Skeletal muscle cell (primary cell): Measurements from ENCODE around the gene CD80.

Source experiments
- DNase-seq: peaks from one replicate; pipeline ENCODE4 v3.0.0-alpha.2; 2010; ENCODE audit warnings: low read depth
- H3K4me3 ChIP-seq: 2 replicates; pipeline ENCODE4 v1.5.1; 2011; ENCODE audit warnings: low read depth, mild to moderate bottlenecking, control low read depth, low read length, moderate library complexity

The CD80 gene

DNA sequence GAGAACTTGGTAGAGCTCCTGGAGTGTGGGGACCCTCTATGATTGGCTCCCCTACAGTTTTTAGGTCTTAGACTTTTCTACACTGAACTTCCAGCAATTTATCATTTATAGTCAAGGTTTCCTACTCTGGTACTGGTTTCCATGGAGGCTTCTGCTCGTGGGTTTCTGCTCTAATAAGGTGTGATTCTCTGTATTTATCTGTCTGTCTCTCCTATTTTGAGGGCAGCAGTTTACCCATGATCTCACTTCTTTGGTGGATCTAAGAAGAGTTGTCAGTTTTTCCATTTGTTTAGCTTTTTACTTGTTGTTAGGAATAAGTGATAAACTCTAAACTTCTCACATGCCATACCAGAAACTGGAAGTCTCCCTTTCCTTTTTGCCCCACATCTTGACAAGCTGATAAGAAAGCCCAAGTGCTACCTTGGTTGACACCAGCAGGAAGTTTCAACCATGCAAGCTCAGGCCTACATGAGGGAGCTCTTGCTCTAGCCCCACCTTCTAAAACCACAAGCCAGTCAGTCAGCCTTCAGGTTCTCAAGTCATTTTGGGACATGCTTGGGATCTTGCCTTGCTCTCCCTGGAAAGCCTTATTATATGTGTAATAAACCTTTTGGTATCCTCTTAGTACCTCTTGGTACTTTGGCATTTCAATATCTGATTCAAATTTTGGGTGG lies 51.1 kb downstream of the CD80 start:
- no peak for DNase-seq
- no peak overlapping the region for H3K4me3 ChIP-seq

DNA sequence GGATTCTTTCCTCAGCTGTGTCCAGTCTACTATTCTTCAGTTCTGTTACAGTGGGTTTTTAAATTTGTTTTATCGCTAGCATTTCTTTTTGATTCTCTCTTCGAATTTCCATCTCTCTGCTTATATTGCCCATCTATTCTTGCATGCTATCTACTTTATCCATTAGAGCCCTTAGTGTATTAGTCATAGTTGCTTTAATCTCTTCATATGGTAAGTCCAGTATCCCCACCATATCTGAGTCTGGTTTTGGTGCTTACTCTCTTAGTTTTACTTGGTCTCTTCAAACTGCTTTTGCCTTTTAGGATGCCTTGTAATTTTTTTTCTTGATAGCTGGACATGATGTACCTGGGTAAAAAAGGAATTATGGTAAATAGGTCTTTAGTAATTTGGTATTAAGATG lies 52.0 kb downstream of the CD80 start:
- no peak for DNase-seq
- no peak overlapping the region for H3K4me3 ChIP-seq

DNA sequence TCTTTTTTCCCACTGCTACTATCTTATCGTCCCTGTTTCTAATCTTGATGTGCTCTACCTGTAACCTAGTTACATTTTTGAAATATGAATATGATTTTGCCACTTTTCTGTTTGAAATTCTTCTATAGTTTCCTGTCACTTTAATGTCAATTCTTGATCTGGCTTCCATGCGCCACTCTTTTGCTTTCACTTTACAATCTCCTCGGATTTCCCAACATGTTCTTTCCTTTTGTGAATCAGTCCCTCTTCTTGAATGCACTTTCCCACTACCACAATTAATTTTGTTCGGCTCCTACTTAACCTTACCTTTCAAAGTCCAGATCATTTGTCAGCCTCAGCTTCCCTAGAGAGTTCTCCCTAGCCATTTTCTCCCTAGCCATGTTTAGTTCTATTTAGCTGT lies 52.8 kb downstream of the CD80 start:
- DNase-seq = no peak

DNA sequence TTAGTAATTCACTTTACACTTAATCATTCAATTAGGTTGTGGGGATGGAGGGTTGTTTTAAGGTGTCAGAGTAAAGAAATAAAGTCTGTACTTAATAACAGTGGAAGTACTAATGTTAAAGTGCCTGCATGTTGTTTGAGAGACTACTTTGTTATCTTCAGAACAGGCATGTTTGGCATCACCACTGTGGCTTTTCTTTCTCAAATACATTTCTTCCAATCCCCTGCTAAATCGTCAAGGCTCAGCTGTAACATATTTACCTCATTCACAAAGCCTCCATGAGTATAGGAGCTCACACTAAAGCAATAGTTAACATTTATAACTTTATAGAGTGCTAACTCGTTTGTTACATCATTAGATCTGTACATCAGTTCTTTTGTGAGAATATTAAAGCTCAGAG lies 58.5 kb downstream of the CD80 start:
- no peak overlapping the region for H3K4me3 ChIP-seq
- no peak for DNase-seq

More for the DNA sequence above, 52.8 kb downstream of the CD80 start:
- no peak overlapping the region for H3K4me3 ChIP-seq

DNA sequence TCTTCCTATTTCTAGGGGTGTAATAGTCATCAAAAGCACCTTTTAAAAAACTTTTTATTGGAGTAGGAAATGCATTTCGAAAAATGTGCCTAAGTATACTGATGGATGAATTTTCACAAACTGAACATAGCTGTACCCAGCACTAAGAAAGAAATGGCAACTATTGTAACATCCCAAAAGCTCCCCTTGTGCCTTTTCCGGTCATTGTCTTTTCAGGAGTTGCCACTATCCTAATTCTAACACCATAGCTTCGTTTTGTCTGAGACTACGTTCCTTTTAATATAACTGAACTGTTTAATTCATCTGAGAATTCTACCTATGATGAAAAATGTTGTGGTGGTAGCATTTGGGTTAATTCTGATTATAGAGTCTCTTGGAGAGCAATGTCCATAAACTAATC lies 59.1 kb downstream of the CD80 start:
- no peak overlapping the region for H3K4me3 ChIP-seq
- DNase-seq = no peak

DNA sequence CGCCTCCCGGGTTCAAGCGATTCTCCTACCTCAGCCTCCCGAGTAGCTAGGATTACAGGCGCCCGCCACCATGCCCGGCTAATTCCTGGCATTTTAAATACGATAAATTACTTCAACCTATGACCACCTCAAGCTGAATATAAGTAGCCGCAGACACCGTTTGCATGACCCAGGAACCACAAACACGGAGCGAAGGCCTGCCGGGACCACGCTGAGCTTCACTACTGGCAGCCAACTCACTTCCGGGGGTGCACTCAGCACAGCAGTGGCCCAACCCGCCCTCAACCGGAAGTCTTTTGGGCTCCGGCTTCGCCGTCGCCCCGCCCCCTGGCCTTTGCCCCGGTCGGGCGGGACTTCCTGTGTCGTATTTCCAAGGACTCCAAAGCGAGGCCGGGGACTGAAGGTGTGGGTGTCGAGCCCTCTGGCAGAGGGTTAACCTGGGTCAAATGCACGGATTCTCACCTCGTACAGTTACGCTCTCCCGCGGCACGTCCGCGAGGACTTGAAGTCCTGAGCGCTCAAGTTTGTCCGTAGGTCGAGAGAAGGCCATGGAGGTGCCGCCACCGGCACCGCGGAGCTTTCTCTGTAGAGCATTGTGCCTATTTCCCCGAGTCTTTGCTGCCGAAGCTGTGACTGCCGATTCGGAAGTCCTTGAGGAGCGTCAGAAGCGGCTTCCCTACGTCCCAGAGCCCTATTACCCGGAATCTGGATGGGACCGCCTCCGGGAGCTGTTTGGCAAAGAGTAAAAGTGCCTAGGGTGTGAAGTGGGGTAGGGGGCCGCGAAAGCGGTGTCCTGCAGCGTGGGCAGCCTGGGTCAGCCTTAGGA lies 61.0 kb downstream of the CD80 start, which contains the start of gene TIMMDC1:
Gene TIMMDC1 (plus strand): TSS at position 362 of the 826 bp plus-strand sequence. CDS start 187 bp downstream, at position 549.
- H3K4me3 ChIP-seq = peak within 1 kb of the TSS; percentile 99
- DNase-seq = peak; percentile 84

DNA sequence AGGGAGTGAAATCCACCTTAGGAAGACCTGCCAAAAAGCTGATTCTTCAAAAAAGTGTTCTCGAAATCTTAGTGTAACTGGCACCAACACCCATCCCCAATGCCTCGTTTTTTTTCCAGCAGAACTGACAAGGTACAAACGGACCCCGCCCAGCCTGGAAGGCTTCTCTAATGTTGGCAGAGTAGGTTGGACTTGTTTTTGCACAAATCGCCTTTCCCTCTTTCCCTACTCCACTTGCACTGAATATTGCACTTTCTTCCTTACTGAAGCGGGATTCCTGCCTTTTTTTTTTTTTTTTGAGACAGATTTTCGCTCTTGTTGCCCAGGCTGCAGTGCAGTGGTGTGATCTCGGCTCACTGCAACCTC lies 61.6 kb downstream of the CD80 start:
- DNase-seq = no peak
- H3K4me3 ChIP-seq = peak overlapping the region; percentile 99

DNA sequence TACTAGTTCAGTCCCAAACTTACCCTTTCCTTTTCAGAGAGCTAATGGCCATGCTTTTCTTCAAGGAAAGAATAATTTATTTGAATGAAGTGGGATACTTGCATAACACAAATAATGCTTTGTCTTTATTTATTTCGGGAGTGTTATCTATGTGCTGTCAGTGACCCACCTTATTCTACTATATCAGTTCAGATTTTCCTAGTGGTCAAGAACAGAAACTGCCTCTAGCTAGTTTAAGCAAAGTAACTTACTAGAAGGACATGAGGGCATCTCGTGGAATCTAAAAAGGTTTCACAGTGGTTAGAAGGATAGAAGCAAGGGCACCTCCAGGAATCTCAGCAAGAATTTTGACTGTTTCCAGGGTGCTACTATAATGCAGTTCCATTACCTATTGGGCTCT lies 64.8 kb downstream of the CD80 start:
- DNase-seq = no peak
- H3K4me3 ChIP-seq = no peak overlapping the region

DNA sequence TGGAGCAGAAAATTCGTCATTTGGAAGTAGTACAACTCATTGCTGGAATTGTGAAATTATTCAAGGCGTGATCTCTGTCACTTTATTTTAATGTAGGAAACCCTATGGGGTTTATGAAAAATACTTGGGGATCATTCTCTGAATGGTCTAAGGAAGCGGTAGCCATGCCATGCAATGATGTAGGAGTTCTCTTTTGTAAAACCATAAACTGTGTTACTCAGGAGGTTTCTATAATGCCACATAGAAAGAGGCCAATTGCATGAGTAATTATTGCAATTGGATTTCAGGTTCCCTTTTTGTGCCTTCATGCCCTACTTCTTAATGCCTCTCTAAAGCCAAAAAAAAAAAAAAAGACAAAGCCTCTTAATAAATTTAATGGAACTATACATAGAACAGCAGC lies 66.6 kb downstream of the CD80 start:
- H3K4me3 ChIP-seq = no peak overlapping the region
- DNase-seq = no peak

DNA sequence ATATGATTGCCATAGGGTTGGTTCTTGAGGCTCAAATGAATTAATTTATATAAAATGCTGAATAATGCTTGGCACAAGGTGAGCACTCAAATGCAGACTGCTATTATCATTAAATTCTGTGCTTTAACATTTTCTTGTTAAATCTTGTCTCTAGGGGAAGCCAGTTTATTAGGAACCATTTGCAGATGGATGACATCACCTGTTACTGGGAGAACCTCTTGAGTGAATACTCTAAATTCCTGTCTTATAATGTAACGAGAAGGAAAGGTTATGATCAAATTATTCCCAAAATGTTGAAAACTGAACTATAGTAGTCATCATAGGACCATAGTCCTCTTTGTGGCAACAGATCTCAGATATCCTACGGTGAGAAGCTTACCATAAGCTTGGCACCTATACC lies 67.3 kb downstream of the CD80 start:
- DNase-seq = no peak
- H3K4me3 ChIP-seq = no peak overlapping the region

DNA sequence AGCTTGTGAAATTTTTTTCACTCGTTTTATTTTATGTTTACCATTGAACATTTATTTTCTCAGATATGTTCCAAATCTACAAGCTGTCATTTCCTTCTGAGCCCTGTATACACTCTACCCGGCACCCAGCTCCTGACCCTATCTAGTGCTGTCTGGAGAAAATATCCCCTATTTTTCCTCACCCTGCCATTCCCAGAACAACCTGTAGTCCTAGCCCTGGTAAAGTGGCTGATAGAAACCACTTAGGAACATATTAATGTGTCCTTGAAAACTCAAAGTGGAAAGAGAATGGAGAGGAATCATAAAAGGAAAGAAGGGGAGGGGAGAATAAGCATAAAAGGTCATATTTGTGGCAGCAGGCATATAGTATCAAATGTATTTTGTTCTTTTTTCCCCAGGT lies 69.3 kb downstream of the CD80 start:
- no peak for DNase-seq
- H3K4me3 ChIP-seq = no peak overlapping the region

DNA sequence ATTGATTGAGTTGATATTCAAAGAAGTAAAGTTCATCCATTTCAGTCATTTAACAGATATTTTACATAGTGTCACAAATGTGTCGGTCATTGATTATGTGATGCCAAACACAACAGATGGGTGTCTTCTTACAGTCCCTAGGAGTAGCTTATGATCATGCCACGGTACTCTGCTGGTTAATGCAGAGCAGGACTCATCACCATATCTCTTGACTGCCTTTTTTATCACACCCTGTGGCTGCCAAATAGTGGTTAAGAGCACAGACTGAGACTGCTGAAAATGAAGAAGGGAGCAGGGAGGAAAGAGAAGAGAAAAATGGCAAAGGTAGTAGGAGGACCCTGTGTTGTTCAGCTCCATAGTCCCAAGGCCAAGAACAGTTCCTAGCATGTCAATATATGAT lies 73.9 kb downstream of the CD80 start:
- DNase-seq = no peak
- no peak overlapping the region for H3K4me3 ChIP-seq

DNA sequence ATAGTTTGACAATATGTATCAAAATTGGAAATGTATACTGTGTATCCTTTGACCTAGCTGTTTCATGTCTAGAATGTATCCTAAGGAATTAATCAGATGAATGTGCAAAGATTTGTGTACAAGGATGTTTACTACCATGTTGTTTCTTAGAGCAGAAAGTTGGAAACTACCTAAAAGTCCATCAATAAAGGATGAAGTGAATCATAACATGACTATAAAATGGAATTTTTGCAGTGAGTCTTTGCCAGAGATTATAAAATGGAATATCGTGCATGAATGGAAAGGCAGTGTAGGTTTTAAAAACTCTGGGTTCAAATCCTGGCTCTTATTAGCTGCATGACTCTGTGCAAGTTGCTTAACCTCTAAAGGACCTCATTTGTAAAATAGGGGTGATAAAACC lies 76.3 kb downstream of the CD80 start:
- H3K4me3 ChIP-seq = no peak overlapping the region
- no peak for DNase-seq

DNA sequence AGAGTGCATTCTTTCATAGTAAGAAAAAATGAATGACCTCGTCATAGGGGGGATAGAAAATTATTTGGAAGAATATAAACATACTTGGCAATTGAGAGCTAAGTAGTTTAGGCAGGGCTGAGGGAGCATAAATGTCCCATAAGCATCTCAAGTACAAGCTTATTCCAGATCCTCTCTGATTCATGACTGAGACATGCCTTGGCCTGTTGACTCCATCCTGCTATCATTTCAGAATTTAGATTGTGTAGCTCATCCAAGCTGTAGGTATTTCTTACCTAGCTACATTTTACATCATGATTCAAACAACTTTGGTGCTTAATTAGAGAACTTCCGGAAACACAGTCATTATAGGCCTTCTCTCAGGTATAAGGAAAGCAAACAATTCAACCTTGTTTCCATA lies 78.3 kb downstream of the CD80 start:
- H3K4me3 ChIP-seq = no peak overlapping the region
- no peak for DNase-seq
